A673 (cell line): Measurements from ENCODE around the gene ATF6. TPM values are rescaled to one million over a fixed set of nuclear protein-coding genes. Genes with fewer than 3 reads are reported as not detected.

Experiments used
- Bru-seq: library from RNA; stranded (reverse); fragments of 400-500 nt; gene quantifications from one replicate; lab custom pipeline; 2021; lab: Mats Ljungman, UMichigan
- BruChase-seq, 2 experiments: library from RNA; stranded (reverse); fragments of 400-500 nt; gene quantifications; one replicate each; lab custom pipeline; 2021; lab: Mats Ljungman, UMichigan
- BruUV-seq: library from RNA; stranded (reverse); fragments of 400-500 nt; replicated peaks from 2 replicates; lab custom pipeline; 2021; lab: Mats Ljungman, UMichigan
- CTCF ChIA-PET: fragments of 300-600 bp; sonication (Branson Sonifier 250); formaldehyde crosslinking; loops from one replicate; lab custom pipeline; 2022; ENCODE audit warnings: antibody characterized with exemption; lab: Charles Lee
- POLR2A ChIA-PET: fragments of 300-600 bp; sonication (Branson Sonifier 250); formaldehyde crosslinking; loops from one replicate; lab custom pipeline; 2022; ENCODE audit warnings: antibody characterized with exemption; ENCODE audit not compliant: low non-redundant PET; lab: Charles Lee
- DNase-seq: peaks from one replicate; pipeline ENCODE4 v3.0.0-alpha.2; 2015; ENCODE audit warnings: low spot score
- H3K27ac ChIP-seq: fragments of 200-600 bp; sonication (generic); 2 replicates; pipeline ENCODE4 v1.5.1; 2016; ENCODE audit warnings: mixed run types, low read depth, mild to moderate bottlenecking, mixed read lengths, antibody characterized with exemption, low read length; ENCODE audit not compliant: poor library complexity, severe bottlenecking
- H3K27me3 ChIP-seq: fragments of 200-600 bp; sonication (generic); replicated peaks from 2 replicates; pipeline ENCODE4 v1.6.1; 2017; ENCODE audit warnings: mixed run types, low read depth, mild to moderate bottlenecking, mixed read lengths, antibody characterized with exemption, low read length; ENCODE audit not compliant: insufficient read depth, poor library complexity
- H3K36me3 ChIP-seq: fragments of 200-600 bp; sonication (generic); 2 replicates; pipeline ENCODE4 v1.6.1; 2016; ENCODE audit warnings: mixed run types, mild to moderate bottlenecking, mixed read lengths, antibody characterized with exemption, low read length; ENCODE audit not compliant: insufficient read depth, poor library complexity, severe bottlenecking
- H3K4me1 ChIP-seq: fragments of 200-600 bp; sonication (generic); 2 replicates; pipeline ENCODE4 v1.6.1; 2017; ENCODE audit warnings: mixed run types, mild to moderate bottlenecking, mixed read lengths, antibody characterized with exemption, low read length; ENCODE audit not compliant: insufficient read depth, poor library complexity, severe bottlenecking
- H3K4me3 ChIP-seq: fragments of 200-600 bp; sonication (generic); 2 replicates; pipeline ENCODE4 v1.5.1; 2016; ENCODE audit warnings: low read depth, mixed run types, mild to moderate bottlenecking, mixed read lengths, low read length; ENCODE audit not compliant: poor library complexity, severe bottlenecking
- H3K9me3 ChIP-seq: fragments of 200-600 bp; sonication (generic); 2 replicates; pipeline ENCODE4 v1.6.1; 2016; ENCODE audit warnings: mixed run types, low read depth, mild to moderate bottlenecking, mixed read lengths, antibody characterized with exemption, low read length; ENCODE audit not compliant: poor library complexity, severe bottlenecking
- CTCF ChIP-seq: fragments of 300-800, 200-600 bp; sonication (generic); conservative IDR thresholded peaks from 2 replicates; pipeline ENCODE4 v1.5.1; 2017; ENCODE audit warnings: low read depth, mild to moderate bottlenecking, antibody characterized with exemption, low read length, moderate library complexity, mixed read lengths
- EZH2 ChIP-seq: fragments of 200-600 bp; sonication (generic); IDR thresholded peaks from 2 replicates; pipeline ENCODE4 v1.6.1; 2017; ENCODE audit warnings: borderline replicate concordance, low read depth, mild to moderate bottlenecking, mixed read lengths, antibody characterized with exemption, low read length; ENCODE audit not compliant: poor library complexity, severe bottlenecking
- intact Hi-C: fragments of 100-400 bp; cut with micrococcal nuclease; formaldehyde crosslinking; loops from one replicate; pipeline ENCODE4 v1.10.0; 2022; ENCODE audit not compliant: unreplicated experiment
- long read RNA-seq: library from polyadenylated mRNA; stranded (forward); transcript quantifications from one replicate; pipeline ENCODE4 v2.0.0, GENCODE V29; 2022
- total RNA-seq: library from RNA; stranded (reverse); gene quantifications from 2 replicates; pipeline ENCODE4 v1.2.3, GENCODE V29; 2021

ATF6 gene
- total RNA-seq (21.8 and 24.4 TPM in 2 replicates), Bru-seq, nascent RNA (percentile 86 among the genes with signal in this experiment), BruChase-seq, experiment 1, labeled RNA remaining after a 2-hour chase (percentile 72 among the genes with signal in this experiment), BruChase-seq, experiment 2, labeled RNA remaining after a 6-hour chase (percentile 74 among the genes with signal in this experiment)
- long read RNA-seq, full-length matches to known transcripts, result 54 of 82 reads
- long read RNA-seq, partial matches to known transcripts, result 7 of 82 reads
- long read RNA-seq, other reads (novel, unspliced or antisense), result 21 of 82 reads

GRCh38 chr1:161766102-161766981 lies at the start of gene ATF6:
Gene ATF6, plus strand, starts transcription at chr1:161766320. Its CDS starts 41 bp downstream, at chr1:161766361.
- Histone ChIP-seq H3K36me3 (no peaks in the 10 kb centered on the region), H3K9me3 (no peaks in the 10 kb centered on the region), H3K27me3 (no peaks in the 10 kb centered on the region), H3K4me1 (peaks cover 9% of the 10 kb centered on the region), H3K27ac (peak within 1 kb of the TSS; percentile 84), H3K4me3 (peak within 1 kb of the TSS; percentile 67)
- intact Hi-C loops, result loop anchor here (10.0 kb wide), 2 partner anchors 268 to 508 kb away; no protein-coding TSS in a partner anchor
- BruUV-seq, result TSS peak; percentile 63
- ChIA-PET CTCF (interaction anchor here (0.6 to 2.1 kb wide), 2 partner anchors 131 to 271 kb away, joined by 3 to 4 read pairs; no protein-coding TSS in a partner anchor), POLR2A (interaction anchor here (0.6 kb wide), 1 partner anchor 457 kb away, joined by 3 read pairs; no protein-coding TSS in a partner anchor)
- TF ChIP-seq EZH2 (no peak), CTCF (no peak)
- peak; percentile 96 for DNase-seq

- ChIA-PET POLR2A (no interaction called here), CTCF (no interaction called here)
Measured at GRCh38 chr1:161718559-161719324, 47.4 kb upstream of the ATF6 start.

More at GRCh38 chr1:161718559-161719324, 47.4 kb upstream of the ATF6 start:
- H3K9me3 ChIP-seq, result no peaks in the 10 kb centered on the region
- BruUV-seq, result no TSS peak
- no peak overlapping the region for H3K4me3 ChIP-seq
- H3K27ac ChIP-seq, result no peak overlapping the region
- H3K36me3 ChIP-seq, result no peaks in the 10 kb centered on the region
- H3K4me1 ChIP-seq, result no peaks in the 10 kb centered on the region
- no peaks in the 10 kb centered on the region for H3K27me3 ChIP-seq
- no peak for TF ChIP-seq CTCF
- intact Hi-C loops, result no loop called here
- DNase-seq, result no peak
